T-helper 9 cell (primary cell): ENCODE measurements around the gene EPB41L2.

Experiments used
- DNase-seq: peaks from one replicate; pipeline ENCODE4 v3.0.0-alpha.2; 2020

The EPB41L2 gene

DNA sequence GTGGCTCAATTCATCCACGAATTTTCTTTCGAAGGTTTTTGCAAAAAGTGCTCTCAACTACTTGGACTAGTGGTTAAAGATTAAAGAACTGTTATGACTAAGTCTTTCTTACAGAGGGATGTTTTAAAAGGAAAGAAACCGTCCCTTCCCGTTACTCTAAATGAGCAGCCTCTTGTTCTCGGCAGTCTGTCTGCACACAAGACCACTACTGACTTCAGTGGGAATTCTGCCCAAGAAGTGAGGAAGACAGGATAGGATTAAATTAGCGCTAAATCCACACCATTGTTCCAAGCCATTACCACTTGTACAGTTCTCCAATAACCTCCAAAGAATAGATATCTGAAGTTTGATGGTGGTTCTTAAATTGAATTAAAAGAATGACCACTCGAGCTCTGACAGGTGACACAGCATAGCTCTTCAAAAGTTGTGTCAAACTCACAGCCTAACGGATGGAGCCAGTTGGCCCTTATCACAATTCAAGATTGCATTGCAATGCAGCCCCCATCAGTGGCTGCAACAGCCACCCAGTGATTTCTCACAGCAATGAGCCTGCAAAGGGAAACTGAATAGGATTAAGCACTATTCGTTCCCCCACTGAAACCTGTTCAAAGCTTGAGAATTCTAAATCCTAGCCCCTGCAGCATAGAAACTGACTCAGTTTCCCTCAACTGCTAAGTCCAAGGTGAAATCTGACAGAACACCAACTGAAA is 1.8 kb downstream of the EPB41L2 start:
- DNase-seq: no peak

DNA sequence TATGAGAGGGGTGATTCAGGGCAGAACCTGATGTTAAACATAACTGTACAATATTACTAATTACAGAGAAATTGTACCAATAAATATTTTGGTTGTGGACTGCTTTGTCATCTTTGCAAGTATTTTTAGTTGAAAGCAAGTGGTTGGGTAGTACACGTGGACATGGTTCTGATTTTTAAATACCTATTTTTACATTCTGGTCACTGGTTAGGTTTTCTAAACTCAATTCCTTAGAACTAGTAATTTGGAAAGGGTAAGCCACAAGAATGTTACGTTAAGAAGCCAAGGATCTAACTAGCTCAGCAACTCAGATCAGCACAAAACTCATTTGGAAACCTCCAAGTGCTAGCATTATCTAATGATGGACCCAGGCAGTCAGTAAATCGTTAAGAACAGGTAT is 2.7 kb downstream of the EPB41L2 start:
- DNase-seq: no peak

DNA sequence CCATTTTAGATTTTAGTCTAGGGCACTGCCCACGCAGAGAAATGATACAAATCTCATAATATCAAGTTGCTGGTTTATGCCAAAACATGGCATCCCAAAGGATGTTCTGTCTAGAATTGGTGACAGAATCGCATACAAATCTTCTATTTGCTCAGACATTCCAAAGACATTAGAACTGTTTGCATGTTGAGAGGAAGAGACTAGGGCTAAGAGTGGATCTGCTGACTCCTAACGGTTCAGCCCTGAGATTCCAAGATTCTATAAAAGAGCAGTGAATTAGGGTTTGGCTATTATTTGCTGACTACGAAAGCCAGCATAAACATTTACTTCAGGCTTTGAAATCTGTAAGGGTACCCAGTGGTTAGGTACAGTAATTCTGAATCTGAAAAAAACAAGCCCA is 3.6 kb downstream of the EPB41L2 start:
- DNase-seq: no peak

DNA sequence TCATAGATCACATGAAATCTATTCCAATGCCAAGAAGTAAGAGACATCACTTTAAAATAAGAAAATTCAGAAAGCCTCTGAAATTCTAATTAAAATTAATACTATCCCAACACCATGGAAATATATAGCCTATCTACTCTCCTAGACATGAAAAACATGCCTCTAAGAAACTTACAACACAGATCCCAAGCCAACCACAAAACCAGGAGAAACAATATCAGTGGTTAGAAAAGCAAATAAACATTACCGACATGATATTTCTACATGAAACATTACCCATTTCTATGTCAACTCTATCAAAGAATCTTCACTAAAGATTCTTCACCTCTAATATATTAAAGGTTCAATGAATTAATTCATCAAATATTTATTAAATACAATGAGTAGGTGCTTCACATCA is 4.8 kb downstream of the EPB41L2 start:
- DNase-seq: no peak

DNA sequence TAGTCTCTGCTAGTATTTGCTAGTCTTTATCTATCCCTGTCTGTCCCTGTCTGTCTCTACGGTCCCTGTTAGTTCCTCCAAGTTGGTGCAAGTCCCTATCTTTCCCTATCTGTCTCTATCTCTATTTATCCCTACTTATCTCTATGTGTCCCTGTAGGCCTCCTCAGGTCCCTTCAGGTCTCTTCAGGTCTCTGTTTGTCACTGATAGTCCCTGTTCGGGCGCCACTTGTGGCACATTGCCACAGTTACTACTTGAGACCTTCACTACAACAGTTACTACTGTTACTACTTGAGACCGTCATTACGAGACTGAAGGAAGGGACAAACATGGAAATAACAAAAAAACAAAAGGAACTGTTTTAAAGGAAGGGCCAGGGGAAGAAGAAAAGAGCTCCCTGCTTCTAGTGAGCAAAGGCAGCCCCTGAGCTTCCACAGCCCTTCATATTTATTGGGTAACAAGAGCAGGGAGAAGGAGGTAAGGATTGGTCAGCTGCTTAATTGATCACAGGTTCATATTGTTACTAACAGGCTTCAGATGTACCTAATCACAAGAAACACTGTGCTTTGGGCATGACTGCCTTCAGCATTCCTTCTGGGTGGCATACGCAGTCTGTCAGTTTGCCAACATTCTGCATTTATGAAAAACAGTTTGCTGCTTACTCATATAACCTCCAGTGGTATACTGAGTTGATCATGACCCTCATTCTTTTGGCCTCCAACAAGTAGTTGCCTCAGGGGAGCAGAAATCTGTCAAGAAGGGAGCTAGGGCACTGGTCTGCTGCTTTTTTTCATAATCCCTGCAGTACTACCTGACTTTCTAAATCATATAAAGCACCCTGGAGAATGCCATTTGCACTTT is 8.4 kb downstream of the EPB41L2 start:
- no peak for DNase-seq

DNA sequence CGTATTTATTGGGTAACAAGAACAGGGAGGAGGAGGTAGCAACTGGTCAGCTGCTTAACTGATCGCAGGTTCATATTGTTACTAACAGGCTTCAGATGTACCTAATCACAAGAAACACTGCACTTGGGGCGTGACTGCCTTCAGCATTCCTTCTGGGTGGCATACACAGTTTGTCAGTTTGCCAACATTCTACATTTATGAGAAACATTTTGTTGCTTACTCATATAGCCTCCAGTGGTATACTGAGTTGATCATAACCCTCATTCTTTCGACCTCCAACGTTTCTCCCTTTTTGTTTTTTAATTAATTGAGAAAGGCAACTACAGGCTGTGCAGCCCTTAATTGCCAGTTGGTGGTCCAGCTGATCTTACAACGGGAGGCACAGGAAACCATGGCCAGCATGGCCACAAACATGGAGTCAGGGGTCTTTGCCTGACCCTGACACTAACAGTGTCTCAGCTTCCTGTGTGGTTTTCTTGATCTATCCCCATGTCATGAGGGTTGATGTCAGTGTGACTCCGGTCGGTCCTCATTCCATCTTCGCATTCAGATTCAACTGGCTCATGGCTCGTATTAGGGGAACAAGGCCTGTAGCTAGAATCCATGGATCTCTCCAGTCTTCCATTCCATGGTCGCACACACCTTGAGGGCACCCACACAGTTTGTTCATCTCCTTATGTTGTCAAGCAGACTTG is 9.4 kb downstream of the EPB41L2 start:
- no peak for DNase-seq

DNA sequence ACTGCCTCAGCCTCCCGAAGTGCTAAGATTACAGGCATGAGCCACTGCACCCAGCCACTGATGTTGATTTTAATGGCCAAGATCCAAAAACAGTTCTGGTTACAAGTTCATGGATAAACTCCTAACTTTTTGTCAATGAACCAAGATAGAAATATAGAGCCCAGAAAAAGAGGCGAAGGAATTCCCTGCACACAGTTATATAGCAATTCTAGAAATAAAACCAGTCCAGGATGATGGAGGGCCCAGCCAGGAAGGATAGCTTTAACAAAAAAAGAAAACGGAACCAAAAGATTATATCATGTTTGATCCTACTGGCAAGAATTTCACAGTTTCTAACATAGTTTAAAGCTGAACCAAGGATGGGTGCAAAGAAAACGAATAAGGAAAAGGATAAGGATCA is 10.9 kb downstream of the EPB41L2 start:
- DNase-seq: no peak

DNA sequence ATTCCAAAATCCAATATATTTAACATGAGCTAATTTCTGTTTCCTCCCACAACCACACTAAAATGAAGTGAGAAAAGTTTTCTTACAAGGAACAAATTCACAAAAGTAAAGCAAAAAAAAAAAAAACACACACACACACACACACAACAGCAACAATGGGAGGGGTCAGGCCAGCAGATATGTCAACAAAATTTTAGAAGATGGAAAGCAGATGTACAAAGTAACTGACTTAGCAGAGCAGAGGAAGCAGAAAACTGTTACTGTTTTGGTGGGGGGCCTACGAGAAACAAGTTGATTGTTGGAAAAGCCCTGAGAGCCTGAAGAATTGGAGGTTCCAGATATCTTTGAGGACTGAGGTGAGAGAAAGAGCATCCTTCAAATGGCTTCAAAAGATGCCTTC is 11.7 kb downstream of the EPB41L2 start:
- DNase-seq: no peak

DNA sequence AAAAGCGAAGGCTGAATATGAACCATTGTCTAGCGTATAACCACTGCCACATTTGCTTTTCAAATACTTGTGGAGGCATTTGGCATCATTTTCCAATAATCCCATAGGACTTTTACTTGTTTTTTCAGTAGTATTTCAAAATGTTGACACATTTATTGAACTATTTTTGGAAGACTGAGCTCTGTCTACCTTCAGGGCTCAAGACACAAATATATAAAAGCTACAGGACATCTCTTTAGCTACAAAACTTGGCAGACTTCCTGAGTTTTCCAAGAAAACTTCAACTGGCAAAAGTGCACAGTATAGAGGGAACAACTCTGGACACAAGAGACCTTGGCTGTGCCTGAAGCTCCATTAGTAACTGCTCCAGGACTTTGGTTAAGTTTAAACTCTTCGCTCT is 13.4 kb downstream of the EPB41L2 start:
- no peak for DNase-seq

DNA sequence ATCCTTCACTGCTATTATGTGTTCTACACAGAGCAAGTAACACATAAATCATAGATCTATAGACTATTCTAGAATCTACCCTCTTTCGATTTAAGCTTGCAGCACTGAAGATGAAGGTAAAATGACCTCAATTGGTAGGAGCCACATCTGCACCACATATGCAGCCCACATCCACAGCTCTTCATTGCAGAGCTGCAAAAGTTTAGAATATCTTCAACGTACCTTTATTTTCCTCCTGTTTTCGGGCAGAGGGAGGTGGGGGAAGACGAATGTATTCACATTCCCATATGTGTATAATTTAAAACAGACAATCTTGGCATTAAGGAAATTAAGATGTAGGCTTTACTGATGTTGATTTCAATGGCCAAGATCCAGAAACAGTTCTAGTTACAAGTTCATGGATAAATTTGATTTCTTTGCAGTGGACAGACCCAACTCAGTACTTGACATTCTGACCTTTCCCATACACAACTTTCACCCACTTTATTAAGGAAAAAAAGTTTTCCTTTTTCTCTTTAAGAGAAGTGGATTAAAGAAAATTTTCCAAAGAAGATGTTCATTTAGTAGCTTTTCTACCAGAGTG is 14.0 kb downstream of the EPB41L2 start:
- DNase-seq: no peak

DNA sequence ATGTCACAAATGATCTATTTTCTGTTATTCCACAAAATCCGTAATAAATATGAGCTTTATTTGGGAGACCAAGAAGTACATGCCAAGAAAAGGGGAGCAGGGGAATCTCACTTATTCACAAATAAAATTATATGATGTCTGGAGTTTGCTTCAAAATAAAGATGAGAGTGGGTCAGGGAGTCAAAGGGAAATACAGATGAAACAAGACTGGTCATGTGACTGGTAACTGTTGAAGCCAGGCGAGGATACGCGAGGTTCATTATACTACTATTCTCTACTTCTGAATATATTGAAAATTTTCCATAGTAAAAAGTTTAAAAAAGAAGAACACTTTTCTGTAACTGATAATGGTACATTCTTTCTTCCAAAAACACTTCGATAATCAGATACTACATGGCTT is 14.6 kb downstream of the EPB41L2 start:
- DNase-seq: no peak

DNA sequence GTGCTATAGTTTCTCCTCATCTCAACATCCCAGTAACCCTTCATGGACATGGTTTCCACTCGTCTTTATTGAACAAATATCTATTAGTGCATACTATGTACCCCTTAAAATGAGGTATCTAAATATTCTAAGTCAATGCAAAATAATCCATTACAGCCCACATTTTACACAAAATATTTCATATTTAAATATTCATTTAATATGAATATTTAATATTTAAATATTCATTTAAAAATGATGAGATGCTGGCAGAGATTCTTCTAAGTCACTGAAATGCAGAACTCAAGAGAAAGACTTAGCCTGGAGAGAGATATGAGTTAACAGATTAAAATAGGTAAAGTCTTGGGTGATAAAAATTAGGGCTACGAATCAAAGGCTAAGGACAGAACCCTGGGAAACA is 17.9 kb downstream of the EPB41L2 start:
- no peak for DNase-seq

DNA sequence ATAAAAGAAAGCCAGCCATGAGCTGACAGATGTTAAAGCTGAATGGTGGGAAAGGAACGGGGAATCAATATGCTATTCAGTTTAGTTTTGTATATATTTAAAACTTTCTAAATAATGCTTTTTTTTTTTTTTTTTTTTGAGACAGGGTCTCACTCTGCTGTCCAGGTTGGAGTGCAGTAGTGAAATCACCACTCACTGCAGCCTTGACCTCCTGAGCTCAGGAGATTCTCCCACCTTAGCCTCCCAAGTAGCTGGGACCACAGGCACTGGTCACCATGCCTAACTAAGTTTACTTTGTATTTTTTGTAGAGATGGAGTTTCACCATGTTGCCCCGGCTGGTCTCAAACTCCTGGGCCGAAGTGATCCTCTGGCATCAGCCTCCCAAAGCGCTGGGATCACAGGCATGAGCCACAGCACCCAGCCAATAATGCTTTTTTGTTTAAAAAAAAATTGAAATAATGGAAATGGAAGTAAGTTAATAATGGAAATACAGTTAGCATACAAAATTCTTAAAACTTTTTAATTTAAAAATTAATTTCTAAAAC is 19.1 kb downstream of the EPB41L2 start:
- no peak for DNase-seq

DNA sequence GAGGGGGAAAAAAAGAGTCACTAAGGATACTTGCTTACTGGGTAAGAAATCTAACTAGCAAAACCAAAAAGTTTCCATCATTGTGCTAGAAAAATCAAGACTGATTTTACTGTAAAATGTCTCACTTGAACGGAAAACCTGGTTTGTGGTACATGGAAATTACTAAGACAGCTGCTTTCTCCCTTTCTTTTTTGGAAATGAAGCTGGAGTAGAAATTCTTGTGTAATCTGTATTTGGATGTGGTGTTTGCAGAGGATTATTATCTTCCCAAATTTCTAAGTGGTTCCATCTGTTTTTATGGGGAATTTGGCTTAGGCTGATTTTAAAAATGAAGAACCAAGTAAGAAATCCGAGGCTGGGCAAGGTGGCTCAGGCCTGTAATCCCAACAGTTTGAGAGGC is 20.4 kb downstream of the EPB41L2 start:
- DNase-seq: no peak

DNA sequence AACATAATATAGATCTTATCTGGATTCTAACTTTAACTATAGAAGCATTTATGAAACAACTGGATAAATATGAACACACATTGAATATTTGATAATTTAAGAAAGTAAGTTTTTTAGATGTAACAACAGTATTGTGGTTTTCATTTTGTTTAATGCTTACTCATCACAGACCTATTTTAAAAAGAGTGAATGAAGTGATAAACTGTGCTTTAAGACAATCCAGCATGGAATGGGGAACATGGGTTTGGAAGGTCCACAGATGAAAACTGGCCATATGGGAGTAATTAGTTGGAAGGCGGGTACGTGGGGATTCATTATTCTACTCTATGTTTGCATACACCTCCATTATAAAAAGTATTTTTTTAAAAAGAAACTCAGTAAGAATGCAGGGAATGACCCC is 21.2 kb downstream of the EPB41L2 start:
- DNase-seq: no peak

DNA sequence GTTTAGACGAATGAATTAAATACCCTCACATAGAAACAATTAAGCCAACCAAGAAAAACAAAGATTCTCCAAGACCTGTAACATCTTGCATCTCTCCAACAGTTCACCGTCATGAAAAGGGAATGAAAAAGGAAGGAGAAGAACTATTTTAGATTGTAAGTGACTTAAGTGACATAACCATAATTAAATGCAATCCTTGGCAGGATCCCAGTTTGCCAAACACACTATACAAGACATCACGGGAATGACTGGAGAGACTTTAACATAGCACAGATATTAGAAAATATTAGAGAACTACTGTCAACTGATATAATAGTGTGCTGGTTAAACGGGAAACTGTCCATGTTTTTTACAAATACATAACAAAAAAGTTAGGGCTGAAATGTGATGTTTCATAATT is 22.2 kb downstream of the EPB41L2 start:
- no peak for DNase-seq

DNA sequence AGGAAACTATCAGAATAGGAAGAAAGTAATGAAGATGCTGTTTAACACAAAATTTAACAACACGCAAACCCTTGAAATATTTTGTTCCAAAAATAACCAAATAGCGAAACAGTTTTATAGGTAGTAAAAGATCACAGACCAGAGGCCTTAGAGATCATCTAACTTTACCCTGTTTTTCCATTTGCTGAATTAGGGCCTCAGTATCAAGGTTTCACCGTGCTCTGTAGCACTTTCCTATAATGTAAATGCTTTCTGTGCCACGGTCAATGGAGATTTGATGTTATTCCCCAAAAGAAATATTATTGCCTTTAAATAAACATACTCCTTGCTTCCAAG is 23.7 kb downstream of the EPB41L2 start:
- DNase-seq: no peak

DNA sequence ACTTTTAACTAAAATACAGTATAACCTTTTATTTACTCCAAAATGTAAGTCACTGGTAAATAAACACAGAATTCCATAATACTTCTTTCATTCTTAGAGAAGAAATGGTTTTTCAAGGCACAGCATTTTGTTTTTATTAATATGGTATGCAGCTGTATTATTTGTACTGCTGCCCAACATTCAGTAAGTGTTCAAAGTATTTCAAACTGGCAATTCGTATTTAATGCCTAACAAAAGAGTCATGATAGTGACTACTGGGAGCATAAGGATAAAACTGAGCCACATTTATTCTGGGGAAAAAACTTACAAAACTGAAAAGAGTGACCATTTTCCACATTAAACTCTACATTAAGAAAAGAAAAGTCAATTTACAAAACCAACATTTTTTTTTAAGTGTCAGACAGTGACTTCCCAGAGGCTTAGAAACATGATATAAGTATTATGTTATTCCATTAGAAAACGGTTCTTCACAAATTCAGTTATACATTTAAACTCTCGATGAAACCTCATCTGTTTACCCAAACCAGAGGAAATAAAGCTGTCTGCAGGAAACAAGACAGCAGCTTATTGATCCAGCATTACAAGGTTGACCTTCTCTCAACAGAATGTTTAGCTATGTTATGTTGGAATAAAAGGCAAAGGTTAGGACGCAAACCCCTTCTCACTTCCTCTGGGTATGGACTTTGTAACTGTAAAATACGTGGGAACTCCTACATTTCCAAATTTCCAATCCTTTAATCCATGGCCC is 24.3 kb downstream of the EPB41L2 start:
- no peak for DNase-seq

DNA sequence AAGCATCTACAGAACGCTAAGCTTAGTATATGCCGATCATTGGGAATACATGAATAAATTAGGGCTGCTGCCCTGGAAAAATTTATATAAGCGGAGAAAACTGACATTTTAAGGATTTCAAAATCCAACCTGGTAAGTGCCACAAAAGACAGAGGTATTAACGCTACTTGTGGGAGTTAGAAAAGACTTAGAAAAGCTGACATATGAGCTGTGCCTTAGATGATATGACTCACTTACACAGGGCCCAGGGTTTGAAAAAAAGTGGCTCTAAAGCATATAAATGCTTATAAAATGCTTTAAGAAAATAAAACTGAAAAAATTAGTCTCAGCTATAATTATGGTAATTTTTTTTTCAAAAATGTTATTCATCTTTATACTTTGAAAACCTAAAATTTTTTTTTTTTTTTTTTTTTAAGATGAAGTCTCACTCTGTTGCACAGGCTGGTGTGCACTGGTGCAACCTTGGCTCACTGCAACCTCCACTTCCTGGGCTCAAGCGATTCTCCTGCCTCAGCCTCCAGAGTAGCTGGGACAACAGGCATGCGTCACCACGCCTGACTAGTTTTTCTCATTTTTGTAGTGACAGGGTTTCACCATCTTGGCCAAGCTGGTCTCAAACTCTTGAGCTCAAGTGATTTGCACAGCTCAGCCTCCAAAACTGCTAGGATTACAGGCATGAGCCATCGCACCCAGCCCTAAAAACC is 25.7 kb downstream of the EPB41L2 start:
- DNase-seq: no peak

DNA sequence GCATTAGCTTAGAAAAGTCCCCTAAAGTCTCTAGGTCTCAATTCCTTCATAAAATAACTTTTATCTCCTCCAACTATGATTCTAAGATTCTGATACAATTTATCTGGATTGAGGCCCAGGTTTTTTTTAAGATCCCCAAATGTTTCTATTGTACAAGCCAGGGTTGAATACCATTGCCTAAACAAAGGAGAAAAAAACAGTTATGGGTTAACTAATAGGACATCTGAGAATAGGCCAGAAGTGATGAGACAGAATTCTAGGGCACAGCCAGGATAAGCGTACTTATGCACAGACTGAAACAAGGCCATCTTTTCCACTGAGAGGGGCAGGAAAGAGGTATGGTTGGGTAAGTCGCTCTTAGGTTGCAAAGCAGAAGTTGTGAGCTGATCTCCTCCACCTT is 26.4 kb downstream of the EPB41L2 start:
- no peak for DNase-seq

DNA sequence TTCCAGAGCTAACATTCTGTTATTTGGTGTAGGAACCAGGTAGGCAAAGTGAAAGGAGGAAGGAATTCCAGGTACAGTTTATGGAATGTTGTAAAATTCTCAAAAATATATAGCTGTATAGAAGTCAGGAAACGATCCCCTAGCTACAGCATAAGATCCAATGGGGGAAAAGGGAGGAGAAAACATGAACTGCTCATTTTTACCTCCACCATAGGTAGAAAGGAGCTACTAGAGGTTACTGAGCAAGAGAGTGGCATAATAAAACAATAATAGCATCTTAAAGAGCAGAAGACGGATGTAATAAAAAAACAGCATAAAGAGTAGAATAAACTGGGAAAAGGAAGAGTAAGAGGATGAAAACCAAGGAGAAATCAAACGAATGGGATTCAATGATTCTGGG is 26.9 kb downstream of the EPB41L2 start:
- no peak for DNase-seq

DNA sequence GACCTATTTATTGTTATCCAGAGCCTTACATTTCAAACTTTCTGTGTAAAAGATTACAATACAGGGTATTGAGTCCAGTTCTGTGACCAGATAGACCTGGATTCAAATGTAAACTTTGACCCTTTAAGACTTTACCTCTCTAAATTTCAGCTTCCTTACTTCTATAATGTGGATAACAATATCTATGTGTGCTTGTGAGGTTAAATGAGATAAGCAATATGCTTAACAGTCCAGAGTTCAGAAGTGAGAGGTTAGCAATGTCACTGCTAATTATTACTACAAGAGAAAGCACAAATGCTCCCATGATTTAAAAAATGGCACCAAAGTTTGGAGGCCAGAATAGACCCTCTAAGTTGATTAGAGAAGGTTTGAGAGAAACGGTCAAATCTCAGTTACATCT is 27.5 kb downstream of the EPB41L2 start:
- no peak for DNase-seq
